H54 (cell line): ENCODE data around the gene FAM98A.

Source experiments
- DNase-seq: peaks from one replicate; pipeline ENCODE4 v3.0.0; 2011; ENCODE audit warnings: low spot score, mixed read lengths; ENCODE audit not compliant: insufficient read length
- FAIRE-seq: peaks from 3 replicates; lab custom pipeline; 2011; peaks lifted over from hg19 to GRCh38; lab: Jason Lieb, UNC
- POLR2A ChIP-seq: IDR thresholded peaks from 2 replicates; pipeline ENCODE4 v1.6.1; 2011; ENCODE audit warnings: low read depth, mild to moderate bottlenecking, low read length

FAM98A gene

DNA sequence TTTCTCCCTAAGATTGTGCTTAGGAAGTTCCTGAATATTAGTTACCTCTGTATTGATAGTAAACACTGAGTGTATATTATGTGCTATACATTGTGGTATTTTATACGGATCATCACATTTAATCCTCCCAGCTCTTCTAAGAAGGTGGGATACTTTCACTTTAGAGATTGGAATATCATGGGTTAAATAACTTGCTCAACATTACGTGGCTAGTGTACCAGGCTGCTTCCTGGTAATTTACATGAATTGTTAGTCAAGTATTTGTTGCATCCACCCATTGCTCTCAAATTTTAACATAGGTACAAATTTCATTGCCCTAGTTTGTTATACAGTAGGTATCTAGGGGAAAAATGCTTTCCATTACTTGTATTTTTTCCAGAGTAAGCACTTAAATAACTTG is 21.4 kb downstream of the FAM98A start:
- no peak for TF ChIP-seq POLR2A
- DNase-seq (no peak), FAIRE-seq (peak; percentile 84)

- no peak for DNase-seq
- TF ChIP-seq POLR2A = no peak
- FAIRE-seq = no peak
Measured at GRCh38 chr2:33577084-33577483, 22.0 kb downstream of the FAM98A start.

GRCh38 chr2:33573657-33574056 is 25.4 kb downstream of the FAM98A start:
- FAIRE-seq = no peak
- TF ChIP-seq POLR2A = no peak
- no peak for DNase-seq

- no peak for DNase-seq
- no peak for FAIRE-seq
- TF ChIP-seq POLR2A = no peak
Measured at GRCh38 chr2:33570681-33571080, 28.4 kb downstream of the FAM98A start.

DNA sequence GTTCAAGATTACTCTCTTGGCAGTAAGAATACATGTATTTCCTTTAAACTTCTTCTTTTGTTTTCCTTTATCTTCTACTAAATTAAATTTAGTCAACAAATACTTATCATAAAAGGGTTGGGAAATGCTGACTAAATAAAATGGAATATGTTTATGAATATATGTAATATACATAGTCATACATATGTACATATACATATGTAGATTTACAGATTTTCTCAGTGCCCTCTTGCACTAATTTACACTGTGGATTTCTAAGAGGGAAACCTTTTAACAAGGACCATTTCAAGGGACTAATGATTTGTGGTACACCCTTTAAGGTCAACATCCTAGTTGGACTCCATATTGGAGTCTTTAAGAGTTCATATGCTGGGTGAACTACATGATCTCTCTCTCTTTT is 37.2 kb downstream of the FAM98A start:
- DNase-seq (no peak), FAIRE-seq (no peak)
- TF ChIP-seq POLR2A = no peak

DNA sequence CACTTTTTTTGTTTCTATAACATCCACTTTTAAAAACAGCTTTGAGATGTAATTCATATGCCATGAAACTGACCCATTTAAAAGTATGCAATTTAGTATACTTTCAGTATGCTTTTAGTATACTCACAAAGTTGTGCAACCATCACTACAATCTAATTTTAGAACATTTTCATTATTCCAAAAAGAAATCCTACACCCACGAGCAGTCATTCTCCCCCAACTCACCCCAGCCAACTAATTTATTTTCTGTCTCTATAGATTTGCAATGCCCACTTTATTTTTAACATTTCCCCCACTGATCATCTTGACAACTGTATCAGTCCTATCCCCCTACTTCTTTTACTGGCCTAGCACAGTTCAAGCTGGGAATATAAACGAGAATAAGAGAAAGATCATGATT is 39.1 kb downstream of the FAM98A start:
- TF ChIP-seq POLR2A = no peak
- DNase-seq (no peak), FAIRE-seq (no peak)

GRCh38 chr2:33559328-33559727 is 39.8 kb downstream of the FAM98A start:
- no peak for TF ChIP-seq POLR2A
- FAIRE-seq = no peak

DNA sequence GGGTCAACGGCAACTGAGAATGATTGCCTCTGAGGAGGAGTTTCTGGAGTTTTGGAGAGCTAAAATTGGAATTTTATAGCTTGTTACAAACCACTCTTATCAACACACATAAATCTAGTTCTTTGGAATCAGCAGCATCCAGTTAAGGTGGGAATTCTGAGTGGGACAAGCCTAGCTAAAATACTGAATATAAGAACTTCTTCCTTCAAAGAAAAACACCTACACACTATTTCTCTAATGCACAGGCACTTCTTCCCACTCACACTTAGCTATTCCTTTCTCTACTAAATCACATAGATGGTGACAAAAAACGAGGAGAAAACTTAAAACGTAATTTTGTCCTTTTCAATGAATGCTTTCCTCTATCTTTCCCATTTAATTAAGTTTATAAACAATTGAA is 43.4 kb downstream of the FAM98A start:
- FAIRE-seq (no peak), DNase-seq (no peak)
- TF ChIP-seq POLR2A = no peak

More at GRCh38 chr2:33559328-33559727, 39.8 kb downstream of the FAM98A start:
- no peak for DNase-seq

- FAIRE-seq = no peak
- DNase-seq = no peak
- no peak for TF ChIP-seq POLR2A
Measured at GRCh38 chr2:33552758-33553461, 46.2 kb downstream of the FAM98A start.

GRCh38 chr2:33550206-33550605 is 48.9 kb downstream of the FAM98A start:
- FAIRE-seq = no peak
- DNase-seq = no peak

GRCh38 chr2:33541243-33541642 is 57.9 kb downstream of the FAM98A start:
- TF ChIP-seq POLR2A = no peak
- DNase-seq (no peak), FAIRE-seq (no peak)

More at GRCh38 chr2:33550206-33550605, 48.9 kb downstream of the FAM98A start:
- TF ChIP-seq POLR2A = no peak

- DNase-seq (no peak), FAIRE-seq (no peak)
- TF ChIP-seq POLR2A = no peak
Measured at GRCh38 chr2:33535421-33535820, 63.7 kb downstream of the FAM98A start.
